LHCN-M2 (cell line): ENCODE measurements around the gene ERBB3. TPM values are rescaled to one million over a fixed set of nuclear protein-coding genes. Genes with fewer than 3 reads are reported as not detected.
"Not testable (repeated sequence)": the region's sequence is repeated elsewhere in the genome, so short reads cannot be mapped to it uniquely, and the experiment has no call there.

Experiments used
- DNase-seq: peaks from one replicate; pipeline ENCODE4 v3.0.0-alpha.2; 2012; ENCODE audit warnings: low read depth
- total RNA-seq: library from RNA; depleted of rRNA; stranded (reverse); fragments of >200 nt; gene quantifications from 2 replicates; pipeline ENCODE4 v1.2.3, GENCODE V29; 2014

The ERBB3 gene
- total RNA-seq, 1 experiment from 2014 or later, result 1.7 TPM

DNA sequence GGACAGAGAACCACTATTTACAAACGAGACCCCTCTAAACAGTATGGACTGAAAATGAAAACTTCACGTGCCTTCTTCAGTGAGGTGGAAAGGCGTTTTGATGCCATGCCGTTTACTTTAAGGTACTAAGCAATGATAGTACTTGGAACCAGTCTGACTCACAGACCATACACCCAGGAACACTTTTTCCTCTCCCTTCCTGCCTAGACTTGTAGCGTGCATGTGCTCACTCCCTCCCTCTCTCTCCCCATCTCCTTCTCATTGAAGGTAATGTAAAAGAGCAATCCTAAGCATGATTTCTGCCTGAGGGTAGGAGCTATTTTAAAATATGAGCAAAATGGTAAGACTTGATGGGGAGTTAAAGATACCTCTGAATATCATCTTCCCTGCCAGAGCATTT is 30.6 kb downstream of the ERBB3 start:
- no peak for DNase-seq

- DNase-seq, result no peak
These were observed 34.1 kb downstream of the ERBB3 start for GRCh38 chr12:56114084-56114483.

DNA sequence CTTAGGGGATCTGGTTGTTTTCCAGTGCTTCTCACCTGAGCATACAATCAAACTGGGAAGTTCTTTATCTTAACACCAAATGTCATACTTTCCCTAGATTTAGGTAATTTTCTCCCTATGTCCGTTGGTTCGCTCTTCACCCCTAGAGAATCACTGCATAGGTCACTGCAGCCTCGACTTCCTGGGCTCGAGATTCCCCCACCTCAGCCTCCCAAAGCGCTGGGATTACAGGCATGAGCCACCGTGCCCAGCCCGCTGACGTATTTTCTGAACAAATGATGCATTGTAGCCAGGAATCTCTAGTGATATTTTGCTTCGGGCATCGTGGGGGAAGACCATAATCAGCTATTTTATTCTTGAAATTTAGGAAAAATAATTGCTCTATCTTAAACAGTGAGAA is 35.4 kb downstream of the ERBB3 start:
- DNase-seq, result no peak

GRCh38 chr12:56116267-56117081 is 36.5 kb downstream of the ERBB3 start, which contains the start of gene RPL41:
Gene RPL41, plus strand, starts transcription at chr12:56116633.
- DNase-seq, result peak; percentile 93

DNA sequence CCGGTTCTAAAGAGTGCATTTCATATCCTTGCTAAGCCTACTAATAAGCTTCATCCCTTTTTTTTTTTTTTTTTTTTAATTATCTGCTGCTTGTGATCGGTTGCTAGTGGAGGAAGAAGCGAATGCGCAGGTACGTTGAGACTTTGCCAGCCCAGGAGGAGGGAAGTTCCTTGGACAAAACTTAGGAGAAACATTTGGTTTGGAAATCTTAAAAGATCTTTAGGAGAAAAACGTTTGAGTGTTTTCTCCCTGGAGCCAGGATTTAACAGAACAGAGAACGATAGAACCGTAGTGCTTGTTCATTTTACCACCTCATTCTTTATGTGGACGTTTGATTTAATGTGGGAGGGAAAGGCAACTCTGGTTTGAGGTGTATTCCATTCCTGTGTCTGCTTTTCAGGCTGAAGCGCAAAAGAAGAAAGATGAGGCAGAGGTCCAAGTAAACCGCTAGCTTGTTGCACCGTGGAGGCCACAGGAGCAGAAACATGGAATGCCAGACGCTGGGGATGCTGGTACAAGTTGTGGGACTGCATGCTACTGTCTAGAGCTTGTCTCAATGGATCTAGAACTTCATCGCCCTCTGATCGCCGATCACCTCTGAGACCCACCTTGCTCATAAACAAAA is 37.2 kb downstream of the ERBB3 start:
- DNase-seq, result not testable (repeated sequence)

GRCh38 chr12:56117778-56118687 is 38.1 kb downstream of the ERBB3 start, which contains the start of gene ZC3H10:
Gene ZC3H10, plus strand, starts transcription at chr12:56118266. Its CDS starts 2,297 bp downstream, at chr12:56120563.
- DNase-seq, result peak; percentile 99

DNA sequence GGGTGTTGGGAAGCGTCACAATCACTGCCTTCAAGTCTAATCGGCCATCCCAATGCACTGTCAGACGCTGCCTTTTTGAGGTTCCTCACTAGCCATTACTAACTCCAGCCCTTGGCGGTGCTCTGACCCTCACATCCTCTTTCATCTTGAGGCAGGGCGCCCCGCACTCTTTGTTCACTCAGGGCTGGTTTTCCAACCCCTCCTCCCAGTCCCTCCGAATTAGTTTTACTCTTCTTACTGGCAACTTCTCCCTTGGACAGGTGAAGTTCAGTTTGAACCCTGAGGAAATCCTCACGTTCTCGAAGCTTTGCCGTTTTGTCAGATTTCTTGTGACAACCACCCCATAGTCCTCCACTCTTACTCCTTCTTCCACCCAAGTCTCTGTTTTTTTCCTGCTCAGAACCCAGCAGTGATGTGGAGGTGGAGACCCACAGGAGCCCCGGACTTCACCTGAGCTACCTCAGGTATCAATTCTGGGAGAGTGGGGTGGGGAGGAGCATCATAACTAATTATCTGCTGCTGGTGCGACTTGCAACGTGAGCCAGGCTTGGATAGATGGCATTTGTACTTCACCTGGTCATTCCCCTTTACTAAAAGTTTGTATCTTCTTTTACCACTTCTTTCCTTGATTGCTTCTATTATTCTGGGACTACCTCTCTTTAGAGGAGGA is 38.9 kb downstream of the ERBB3 start:
- no peak for DNase-seq

- peak; percentile 94 for DNase-seq
These were observed 39.4 kb downstream of the ERBB3 start for GRCh38 chr12:56119361-56119796.

DNA sequence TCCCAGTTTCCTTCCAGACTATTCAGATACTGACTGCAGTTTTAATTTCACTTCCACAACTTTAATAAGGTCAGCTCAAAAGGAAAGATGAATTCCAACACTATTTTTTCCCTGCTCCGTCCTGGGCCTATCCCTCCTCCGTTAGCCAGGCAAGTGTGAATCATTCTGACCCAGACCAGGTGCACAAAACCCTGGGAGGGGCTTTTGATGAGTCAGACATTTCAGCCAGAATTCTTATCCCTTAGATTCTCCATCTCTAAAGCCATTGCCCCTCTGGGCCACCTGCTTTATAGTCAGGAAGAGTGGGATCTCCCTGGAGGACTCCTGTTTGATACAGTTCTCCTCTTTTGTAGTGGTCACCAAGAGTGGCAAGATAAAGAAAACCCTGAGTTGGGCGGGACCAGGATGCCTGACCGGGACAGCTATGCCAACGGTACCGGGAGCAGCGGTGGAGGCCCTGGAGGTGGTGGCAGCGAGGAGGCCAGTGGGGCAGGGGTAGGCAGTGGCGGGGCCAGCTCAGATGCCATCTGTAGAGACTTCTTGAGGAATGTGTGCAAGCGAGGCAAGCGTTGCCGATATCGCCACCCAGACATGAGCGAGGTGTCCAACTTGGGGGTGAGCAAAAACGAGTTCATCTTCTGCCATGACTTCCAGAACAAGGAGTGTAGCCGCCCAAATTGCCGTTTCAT is 40.3 kb downstream of the ERBB3 start:
- peak; percentile 70 for DNase-seq

DNA sequence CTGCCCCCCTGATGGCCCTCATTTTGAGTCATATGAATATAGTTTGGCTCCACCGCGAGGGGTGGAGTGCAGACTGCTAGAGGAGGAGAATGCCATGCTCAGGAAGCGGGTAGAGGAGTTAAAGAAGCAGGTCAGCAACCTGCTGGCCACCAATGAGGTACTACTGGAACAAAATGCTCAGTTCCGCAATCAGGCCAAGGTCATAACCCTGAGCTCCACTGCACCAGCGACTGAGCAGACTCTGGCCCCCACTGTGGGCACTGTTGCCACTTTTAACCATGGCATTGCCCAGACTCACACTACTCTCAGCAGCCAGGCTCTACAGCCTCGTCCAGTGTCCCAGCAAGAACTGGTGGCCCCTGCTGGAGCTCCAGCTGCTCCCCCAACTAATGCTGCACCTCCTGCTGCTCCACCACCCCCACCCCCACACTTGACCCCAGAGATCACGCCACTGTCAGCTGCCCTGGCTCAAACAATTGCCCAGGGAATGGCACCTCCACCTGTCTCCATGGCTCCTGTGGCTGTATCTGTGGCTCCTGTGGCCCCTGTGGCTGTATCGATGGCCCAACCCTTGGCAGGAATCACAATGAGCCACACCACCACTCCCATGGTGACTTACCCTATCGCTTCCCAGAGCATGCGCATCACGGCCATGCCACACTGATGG is 41.4 kb downstream of the ERBB3 start:
- DNase-seq, result no peak

DNA sequence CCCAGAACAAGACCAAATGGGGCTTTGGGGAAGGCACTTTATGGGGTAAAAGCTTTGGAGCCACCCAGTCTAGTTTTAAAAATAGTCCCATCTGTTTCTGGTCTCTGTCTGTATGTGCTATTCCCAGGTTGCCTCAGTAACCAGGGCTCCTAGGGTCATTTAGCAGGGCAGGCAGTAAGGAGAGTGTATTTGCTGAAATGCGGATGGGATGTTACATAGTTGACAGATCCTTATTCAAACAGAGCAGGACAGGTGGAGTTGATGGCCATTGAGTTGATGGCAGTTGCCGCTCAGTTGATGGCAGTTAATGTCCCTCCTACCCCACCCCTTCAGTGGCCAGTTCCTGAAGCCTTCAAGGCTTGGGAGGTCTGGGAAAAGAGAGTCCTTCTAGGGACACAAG is 42.7 kb downstream of the ERBB3 start:
- no peak for DNase-seq

- DNase-seq, result no peak
These were observed 44.2 kb downstream of the ERBB3 start for GRCh38 chr12:56124133-56124532.

GRCh38 chr12:56126732-56127239 is 46.8 kb downstream of the ERBB3 start:
- DNase-seq, result no peak

DNA sequence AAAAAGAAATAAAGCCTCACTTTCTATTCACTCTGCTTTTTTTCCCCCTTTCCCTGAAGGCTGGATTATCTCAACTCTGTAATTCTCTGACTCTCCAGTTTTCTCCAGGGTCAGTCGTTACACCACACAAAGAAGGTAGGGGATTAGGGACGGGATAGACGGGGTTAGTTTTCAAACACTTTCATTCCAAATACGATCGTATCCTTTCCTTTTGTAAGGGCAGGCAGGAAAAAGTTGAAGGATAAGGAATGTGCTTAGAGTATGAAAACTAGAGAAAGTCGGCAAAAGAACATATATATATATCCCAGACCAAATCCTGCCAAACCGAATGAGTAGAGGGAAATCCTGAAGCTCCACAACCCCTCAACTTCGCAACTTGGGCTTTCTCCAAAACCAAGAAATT is 47.5 kb downstream of the ERBB3 start:
- DNase-seq, result no peak

GRCh38 chr12:56127888-56128669 is 48.1 kb downstream of the ERBB3 start, which contains the start of gene ESYT1:
Gene ESYT1, plus strand, starts transcription at chr12:56128267. Its CDS starts 53 bp downstream, at chr12:56128320.
- DNase-seq, result peak; percentile 100

GRCh38 chr12:56128670-56129205 is 48.8 kb downstream of the ERBB3 start:
- no peak for DNase-seq

DNA sequence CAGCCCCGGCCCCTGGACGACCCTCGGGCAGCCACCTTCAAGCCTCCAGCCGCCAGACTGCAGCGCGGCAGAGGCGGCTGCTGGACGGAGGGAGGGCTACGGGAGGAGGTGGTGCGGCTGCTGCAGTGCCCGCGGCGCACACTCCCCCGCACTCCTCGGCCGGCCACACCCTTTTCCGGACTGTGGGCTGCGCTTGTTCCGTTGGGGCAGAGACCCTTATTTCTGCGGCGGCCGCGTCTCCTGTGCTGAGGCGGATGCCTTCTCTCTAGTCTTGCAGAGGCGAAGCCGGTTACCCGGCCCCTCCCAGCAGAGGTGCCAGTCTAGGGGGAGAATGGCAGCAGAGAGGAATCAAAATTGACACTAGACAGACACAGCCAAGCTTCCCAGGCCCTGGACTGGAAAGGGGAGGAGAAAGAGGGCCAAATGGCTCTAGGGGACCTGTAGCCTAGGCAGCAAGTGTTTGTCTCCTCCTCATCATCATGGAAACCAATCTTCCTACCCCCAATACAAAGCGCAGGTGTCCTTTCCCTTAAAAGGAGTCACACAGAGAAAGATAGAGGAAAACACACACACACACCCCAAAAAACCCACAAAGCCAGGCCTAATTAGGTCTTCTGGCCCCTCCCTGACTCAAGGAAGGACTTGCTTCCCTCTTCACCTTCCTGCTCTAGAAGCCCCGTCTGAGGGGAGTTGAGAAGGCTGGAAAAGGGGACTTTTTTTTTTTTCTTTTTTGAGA is 49.4 kb downstream of the ERBB3 start:
- peak; percentile 29 for DNase-seq

- DNase-seq, result peak; percentile 31
These were observed 50.1 kb downstream of the ERBB3 start for GRCh38 chr12:56129942-56130495.
